ENCODE data around the gene TMEM212. TPM values are rescaled to one million over a fixed set of nuclear protein-coding genes. Genes with fewer than 3 reads are reported as not detected.

The TMEM212 gene
- total and polyA plus RNA-seq, 2 of the 13 experiments (the other 11 are each of a cell fraction or from before 2014, with no cell fraction given), result not detected

DNA sequence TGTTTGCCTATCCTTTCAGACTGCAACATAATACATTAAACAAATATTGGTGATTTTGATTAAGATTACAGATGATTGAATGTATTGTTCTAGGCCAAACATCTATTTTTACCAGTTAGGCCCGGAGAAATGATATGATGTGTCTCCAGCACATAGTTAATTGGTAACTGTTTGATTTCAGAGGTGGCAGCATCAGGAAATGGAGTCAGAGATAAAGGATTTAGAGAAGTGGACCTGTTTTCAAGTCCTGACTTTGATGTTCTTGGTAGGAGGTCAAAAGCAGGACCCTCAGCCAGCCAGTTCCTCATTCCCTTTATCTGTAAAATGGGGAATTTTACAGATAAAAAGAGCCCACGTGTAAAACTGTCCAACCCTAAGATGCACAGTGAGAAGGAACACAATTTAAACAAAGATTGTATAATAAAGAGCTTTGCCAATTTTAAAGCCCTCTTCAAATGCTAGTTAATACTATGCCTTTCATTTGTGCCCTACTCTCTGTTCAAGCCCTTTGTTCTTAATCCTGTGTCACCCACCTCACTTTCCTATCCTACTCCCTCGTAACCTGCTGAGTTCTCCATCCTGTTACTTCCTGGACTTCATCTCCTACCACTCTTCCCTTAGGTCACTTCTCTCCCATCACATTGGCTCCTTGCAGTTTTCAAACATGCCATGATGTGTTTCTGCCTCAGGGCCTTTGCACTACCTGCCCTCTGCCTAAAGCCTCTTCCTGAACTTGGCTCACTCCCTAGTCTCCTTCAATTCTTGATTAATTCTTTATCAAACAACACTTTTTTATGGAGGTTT, 2.5 kb downstream of the TMEM212 start (continued):
- TF ChIP-seq ZNF567 (CRISPR knock-in tag; IDR thresholded peaks at IDR 0.05; ENCODE audit: borderline replicate concordance) (no peak), ZNF724P (CRISPR knock-in tag; IDR thresholded peaks at IDR 0.05; ENCODE audit: borderline replicate concordance) (no peak), ZNF570 (CRISPR knock-in tag; IDR thresholded peaks at IDR 0.05; ENCODE audit: borderline replicate concordance) (no peak), TP53 (CRISPR knock-in tag; conservative IDR thresholded peaks at IDR 0.05) (no peak), PTBP1 (IDR thresholded peaks at IDR 0.05; ENCODE audit: low read depth, low read length, poor library complexity, severe bottlenecking) (no peak), ZNF780A (CRISPR knock-in tag; IDR thresholded peaks at IDR 0.05) (no peak), PPARG (CRISPR knock-in tag; conservative IDR thresholded peaks at IDR 0.05) (no peak), ZFP82 (CRISPR knock-in tag; IDR thresholded peaks at IDR 0.05; ENCODE audit: borderline replicate concordance) (no peak), RFX3 (CRISPR knock-in tag; IDR thresholded peaks at IDR 0.05) (no peak), FOXK1 (CRISPR knock-in tag; IDR thresholded peaks at IDR 0.05; ENCODE audit: borderline replicate concordance, low read depth) (no peak), TEAD2 (CRISPR knock-in tag; IDR thresholded peaks at IDR 0.05) (no peak), HOXA5 (CRISPR knock-in tag; IDR thresholded peaks at IDR 0.05) (no peak), ZMYM3 (CRISPR knock-in tag; IDR thresholded peaks at IDR 0.05) (peak; percentile 92), ZNF510 (CRISPR knock-in tag; IDR thresholded peaks at IDR 0.05; ENCODE audit: low read depth) (peak; percentile 41; the same call in 1 of the 2 replicates), KLF13 (CRISPR knock-in tag; IDR thresholded peaks at IDR 0.05) (no peak), ZNF17 (CRISPR knock-in tag; IDR thresholded peaks at IDR 0.05) (no peak), ZNF124 (CRISPR knock-in tag; IDR thresholded peaks at IDR 0.05) (no peak), HMGA1 (CRISPR knock-in tag; conservative IDR thresholded peaks at IDR 0.05) (no peak), ZNF792 (CRISPR knock-in tag; IDR thresholded peaks at IDR 0.05) (no peak), NKX3-1 (CRISPR knock-in tag; IDR thresholded peaks at IDR 0.05) (no peak)
- TF ChIP-seq, protein P1, sequence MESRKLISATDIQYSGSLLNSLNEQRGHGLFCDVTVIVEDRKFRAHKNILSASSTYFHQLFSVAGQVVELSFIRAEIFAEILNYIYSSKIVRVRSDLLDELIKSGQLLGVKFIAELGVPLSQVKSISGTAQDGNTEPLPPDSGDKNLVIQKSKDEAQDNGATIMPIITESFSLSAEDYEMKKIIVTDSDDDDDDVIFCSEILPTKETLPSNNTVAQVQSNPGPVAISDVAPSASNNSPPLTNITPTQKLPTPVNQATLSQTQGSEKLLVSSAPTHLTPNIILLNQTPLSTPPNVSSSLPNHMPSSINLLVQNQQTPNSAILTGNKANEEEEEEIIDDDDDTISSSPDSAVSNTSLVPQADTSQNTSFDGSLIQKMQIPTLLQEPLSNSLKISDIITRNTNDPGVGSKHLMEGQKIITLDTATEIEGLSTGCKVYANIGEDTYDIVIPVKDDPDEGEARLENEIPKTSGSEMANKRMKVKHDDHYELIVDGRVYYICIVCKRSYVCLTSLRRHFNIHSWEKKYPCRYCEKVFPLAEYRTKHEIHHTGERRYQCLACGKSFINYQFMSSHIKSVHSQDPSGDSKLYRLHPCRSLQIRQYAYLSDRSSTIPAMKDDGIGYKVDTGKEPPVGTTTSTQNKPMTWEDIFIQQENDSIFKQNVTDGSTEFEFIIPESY (CRISPR knock-in tag; IDR thresholded peaks at IDR 0.05), result no peak
- TF ChIP-seq, protein P2, sequence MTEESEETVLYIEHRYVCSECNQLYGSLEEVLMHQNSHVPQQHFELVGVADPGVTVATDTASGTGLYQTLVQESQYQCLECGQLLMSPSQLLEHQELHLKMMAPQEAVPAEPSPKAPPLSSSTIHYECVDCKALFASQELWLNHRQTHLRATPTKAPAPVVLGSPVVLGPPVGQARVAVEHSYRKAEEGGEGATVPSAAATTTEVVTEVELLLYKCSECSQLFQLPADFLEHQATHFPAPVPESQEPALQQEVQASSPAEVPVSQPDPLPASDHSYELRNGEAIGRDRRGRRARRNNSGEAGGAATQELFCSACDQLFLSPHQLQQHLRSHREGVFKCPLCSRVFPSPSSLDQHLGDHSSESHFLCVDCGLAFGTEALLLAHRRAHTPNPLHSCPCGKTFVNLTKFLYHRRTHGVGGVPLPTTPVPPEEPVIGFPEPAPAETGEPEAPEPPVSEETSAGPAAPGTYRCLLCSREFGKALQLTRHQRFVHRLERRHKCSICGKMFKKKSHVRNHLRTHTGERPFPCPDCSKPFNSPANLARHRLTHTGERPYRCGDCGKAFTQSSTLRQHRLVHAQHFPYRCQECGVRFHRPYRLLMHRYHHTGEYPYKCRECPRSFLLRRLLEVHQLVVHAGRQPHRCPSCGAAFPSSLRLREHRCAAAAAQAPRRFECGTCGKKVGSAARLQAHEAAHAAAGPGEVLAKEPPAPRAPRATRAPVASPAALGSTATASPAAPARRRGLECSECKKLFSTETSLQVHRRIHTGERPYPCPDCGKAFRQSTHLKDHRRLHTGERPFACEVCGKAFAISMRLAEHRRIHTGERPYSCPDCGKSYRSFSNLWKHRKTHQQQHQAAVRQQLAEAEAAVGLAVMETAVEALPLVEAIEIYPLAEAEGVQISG (CRISPR knock-in tag; IDR thresholded peaks at IDR 0.05), result no peak
- TF ChIP-seq, protein P3, sequence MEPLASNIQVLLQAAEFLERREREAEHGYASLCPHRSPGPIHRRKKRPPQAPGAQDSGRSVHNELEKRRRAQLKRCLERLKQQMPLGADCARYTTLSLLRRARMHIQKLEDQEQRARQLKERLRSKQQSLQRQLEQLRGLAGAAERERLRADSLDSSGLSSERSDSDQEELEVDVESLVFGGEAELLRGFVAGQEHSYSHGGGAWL (CRISPR knock-in tag; IDR thresholded peaks at IDR 0.05), result no peak
- TF ChIP-seq, protein P4, sequence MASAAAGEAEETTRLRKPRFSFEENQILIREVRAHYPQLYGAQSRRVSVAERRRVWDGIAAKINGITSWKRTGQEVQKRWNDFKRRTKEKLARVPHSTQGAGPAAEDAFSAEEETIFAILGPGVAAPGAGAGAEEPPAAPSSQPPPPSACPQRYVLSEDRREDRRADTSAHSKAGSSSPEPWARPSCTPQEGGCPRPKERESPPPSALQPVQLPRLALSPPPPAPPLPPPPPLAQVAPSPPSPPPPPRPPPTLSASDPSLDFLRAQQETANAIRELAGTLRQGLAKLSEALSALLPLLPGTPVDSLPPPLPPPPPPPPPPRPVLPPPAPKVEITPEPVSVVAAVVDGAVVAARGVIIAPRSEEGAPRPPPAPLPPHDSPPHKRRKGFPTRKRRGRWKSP (CRISPR knock-in tag; IDR thresholded peaks at IDR 0.05), result no peak
- TF ChIP-seq, protein P5, sequence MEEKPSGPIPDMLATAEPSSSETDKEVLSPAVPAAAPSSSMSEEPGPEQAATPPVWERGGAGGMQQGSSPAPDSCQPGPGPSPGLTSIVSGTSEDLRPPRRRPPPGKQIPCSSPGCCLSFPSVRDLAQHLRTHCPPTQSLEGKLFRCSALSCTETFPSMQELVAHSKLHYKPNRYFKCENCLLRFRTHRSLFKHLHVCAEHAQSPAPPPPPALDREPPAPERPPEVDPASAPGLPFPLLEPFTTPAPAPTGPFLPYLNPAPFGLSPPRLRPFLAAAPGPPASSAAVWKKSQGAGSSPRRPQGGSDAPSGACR (CRISPR knock-in tag; IDR thresholded peaks at IDR 0.05), result no peak

Measured in HepG2 (cell line).